CD4-positive, alpha-beta T cell treated with Interleukin-4 for 1 hour (primary cell): Measurements from ENCODE around the gene MTSS2.

Experiments used
- DNase-seq, 2 donors: peaks; one replicate each; pipeline ENCODE4 v3.0.0-alpha.2; 2020 to 2022

MTSS2 gene

DNA sequence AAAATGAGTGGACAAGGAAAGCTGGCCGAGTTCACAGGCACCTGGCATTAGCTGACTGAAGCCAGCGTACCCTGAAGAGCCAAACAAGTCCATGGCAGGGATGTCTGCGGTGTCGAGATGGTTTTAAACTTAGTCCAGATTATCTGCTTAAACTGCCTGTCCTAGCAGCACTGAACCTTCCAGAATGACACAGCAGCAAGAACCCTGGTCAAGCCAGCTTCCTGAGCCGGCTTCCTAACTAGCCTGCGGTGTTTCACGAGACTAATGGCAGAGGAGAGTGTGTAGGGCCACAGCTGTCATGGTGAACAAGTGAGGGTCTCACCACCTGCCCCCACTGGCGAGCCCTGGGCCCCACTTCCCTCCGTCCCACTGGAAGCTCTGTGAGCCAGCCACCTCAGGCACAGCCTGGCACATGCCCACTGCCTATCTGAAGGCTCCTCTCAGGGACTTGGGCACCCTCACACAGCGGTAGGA, 28.8 kb upstream of the MTSS2 start:
- no peak for DNase-seq

DNA sequence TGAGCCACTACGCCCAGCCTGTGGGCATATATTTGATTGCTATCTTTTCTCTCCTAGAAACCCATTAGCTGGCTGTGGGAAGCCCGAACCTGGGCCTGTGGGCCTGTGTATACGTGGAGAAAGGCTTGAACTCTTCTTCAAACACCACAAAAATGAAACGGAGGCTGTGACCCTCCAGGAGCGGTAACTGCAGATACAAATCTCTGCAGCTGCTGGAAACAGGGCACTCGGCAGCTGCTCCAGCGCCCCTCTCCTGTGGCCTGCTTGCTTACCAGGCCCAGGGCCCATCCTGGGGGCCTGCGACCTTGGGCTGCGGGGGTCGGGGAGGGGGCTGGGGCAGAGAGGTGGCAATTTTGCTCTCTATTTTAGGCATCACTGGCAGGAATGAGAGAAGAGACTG, 28.0 kb upstream of the MTSS2 start:
- no peak for DNase-seq

DNA sequence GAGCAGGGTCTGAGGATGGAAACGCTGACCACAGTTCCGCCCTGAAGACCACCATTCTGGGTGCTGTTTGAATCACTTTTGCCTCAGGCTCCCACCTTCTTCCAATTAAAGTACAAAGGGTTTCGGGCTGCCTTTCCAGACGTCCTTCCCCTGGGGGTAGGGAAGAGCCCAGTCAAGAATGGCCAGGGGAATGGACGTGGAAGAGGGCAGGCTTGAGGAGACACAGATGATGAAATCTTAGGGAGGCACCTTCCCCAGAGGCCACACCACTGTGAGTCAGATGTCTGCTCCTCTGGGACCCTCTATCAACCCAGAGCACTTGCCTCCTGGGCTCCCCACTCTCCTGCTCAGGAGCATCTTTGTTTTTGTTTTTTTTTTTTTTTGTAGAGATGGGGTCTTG, 27.5 kb upstream of the MTSS2 start:
- DNase-seq = no peak

DNA sequence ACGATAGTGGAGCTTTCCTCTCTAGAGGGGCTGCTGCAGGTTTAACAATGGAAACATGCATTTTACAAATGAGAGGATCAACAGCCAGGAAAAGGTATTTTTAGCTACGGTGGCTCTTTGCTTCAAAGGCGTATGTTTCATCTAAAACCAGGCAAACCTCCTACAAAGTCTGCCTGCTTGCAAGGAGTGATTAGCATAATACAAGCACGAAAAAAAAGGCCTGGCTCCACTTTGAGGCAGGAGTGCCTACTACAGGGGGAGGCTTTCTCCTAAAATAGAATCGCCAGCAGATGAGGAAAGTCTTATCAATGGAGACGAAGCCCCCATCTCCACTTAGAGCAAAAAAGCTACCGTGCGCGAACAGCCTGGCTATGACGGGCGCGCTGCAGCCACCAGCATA, 27.1 kb upstream of the MTSS2 start:
- DNase-seq = no peak

DNA sequence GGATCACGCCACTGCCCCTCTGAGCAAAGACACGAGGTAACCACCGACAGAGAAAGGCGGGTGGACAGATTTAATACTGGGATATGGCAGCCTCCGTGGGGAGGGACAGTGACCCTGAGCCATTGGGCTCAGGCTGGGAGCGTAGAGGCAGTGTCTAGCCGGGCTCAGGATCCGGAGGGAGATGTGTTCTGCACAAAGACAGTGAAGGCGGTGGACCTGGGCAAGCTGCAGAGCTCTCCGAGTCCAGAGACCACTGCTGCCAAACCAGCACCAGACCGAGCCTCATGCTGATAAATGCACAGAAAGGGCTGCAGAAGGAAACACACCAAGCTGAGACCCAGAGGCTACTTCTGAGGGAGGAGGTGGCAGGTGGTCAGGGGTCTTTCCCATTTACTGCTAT, 26.5 kb upstream of the MTSS2 start:
- no peak for DNase-seq

DNA sequence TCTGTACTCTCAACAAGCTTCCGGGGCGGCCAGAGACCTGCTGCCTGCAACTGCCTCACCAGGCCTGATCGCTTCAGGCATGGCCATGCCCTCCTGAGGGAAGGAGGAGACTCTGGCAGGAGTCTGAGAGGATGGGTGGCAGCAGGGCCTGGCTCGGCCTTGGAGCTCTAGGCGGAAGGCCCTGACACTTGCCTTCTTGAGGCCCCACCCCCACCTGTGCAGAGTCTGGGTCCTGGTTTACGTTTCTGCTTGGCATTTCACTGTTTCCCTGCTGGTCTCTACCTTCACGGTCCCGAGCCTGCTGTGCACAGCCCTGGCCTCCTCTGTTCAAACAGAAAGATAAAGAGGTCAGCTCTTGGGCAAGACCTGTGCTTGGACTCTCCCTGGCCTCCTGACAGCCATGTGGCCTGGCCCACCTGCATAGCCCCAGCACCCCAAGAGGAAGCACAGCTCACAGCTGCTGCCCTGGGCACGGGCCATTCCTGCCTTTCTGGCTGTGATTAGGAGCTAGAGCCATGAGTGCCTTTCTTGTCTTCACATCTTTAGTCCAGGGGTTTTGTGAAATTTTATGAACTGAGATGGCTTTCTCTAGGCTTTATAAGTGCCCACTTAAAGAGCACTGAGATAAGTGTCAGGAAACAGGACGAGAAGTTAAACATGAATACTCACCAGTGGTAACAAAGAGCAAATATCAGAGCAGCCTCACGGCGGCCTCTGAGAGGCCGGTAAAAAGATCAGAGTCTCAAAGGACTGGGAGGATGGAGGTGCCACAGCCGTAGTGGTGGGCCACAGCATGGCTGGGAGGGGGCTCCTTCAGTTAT, 25.6 kb upstream of the MTSS2 start:
- no peak for DNase-seq

DNA sequence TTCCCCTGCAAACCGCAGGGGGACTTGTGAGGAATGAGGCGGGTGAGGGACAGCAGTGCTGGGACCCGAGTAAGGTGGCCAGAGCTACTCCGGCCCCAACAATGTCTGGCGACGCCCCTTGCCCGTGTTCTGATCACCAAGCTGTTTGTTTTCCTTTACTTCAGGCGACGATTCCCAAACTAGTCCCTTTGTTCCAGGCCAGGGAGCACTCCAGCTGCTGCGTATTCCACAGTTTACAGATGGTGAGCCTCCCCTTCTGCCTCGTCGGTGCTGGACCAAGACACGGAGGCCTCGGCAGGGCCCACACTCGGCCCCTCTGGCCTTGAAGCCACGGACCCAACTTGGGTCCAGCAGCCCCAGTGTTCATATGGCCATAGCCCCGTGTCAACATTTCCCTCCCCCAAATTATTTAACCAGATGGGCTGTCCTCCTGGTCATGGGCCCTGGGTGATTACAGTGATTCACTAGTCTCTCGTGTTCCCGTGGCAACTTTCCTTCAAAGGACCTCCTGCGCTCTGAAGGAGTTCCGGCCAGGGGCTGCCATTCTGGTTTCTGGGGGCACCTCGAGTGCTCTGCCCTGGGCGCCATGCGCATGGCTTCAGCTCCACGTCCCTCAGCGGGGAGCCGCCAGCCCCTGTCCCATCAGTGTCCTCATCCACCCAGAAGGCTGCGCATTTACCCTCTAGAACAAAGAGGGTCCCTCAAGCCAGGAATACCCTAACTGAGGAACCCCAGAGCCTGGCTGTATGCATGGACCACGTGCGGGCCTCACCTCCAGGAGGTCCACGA, 24.8 kb upstream of the MTSS2 start:
- DNase-seq = no peak

DNA sequence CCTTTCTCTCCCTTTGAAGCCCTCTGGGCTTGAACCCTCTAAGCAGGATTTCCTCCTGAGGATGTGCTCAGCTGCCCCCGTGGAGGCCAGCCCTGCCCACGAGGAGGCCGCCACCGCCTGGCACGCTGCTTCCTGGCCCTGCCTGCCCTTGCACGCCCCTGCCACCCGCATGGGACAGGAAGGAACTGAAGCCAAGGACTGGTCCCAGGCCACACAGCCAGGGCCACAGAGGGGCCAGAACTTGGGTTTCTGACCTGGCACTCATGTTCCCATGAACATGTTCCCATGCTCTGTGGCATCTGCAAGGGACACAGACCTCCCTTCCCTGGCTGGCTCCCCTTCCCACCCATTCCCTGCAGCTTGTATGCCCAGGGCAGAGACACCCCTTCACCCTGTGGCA, 24.1 kb upstream of the MTSS2 start:
- no peak for DNase-seq

DNA sequence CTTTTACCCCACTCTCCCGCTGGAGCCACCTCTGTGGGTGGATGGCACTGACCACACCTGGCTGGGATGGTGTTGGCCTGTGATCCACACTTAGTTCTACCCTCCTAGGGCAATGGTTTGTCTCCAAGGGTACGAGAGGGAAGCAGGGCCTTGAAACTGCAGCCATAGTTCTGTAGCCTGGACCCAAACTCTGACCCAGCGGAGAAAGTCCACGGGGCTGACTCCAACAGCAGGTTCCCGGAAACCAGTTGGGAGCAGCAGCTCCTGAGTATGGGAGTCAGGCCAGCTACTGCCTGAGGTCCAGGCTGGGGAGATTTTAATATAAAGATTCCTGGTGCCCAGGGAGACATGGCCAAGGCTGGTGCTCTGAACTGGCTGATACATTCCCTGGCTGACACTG, 23.6 kb upstream of the MTSS2 start:
- DNase-seq = no peak

DNA sequence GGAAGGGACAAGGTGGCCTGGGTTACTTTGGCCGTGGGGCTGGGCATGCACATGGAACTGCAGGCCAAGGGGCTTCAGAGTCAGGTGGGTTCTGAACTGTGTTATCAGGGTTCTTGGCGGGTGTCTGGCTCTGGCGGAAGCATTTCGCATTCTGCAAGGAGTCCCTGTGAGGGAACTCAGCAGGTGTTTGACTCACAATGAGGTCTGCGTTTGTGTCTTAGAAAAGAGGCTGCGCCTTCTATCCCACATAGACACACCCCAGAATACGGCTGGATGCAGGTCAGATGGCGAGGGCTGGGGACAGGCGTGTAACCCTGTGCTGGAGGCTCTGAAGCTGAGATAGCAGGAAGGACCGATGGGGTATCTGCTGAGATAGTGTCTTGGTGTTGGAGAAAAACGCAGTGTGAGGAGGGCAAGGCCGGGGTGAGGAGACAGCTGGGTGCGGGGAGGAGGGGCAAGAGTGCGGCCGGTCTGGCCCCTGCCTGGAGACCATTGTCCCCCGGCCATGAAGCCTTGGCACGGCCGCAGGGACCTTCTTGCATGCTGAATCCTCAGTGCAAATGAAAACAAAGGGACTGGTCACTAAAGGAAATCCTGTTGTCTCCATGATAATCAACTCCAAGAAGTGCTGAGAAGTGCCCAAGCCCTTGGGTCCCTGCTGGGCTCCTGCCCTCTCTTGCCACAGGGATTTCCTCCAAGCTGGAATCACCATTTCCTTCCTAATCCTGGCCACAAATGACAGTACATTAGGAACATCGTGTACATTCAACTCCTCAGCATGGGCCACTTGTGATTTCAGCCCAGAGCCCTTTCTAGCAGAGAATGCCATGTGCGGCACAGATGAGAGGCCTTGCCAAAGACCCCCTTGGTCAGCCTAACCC, 22.8 kb upstream of the MTSS2 start:
- no peak for DNase-seq

DNA sequence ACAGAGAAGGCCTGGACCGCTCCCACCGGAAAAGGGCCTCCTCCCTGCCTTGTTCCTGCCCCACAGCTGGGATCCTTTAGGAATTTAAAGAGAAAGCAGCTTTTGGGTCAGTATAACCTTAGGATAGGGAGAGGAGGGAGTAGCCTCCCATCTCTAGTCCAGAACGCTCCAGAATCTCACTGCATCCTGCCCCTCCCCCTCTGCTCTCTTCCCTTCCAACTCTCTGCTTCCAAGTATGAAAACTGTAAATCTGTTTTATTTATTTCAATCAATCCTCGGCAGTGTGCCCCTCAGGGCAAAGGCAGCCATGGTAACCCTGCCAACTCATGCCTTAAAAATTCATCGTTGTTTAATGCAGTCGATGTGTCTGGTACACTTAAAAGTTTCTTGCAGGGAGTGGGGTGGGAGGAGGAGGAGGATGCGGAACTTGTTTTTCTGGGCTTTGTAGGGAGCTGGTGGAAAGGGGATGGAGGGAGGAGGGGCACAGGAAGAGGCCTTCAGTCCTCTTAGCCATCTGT, 21.2 kb upstream of the MTSS2 start:
- DNase-seq = no peak

DNA sequence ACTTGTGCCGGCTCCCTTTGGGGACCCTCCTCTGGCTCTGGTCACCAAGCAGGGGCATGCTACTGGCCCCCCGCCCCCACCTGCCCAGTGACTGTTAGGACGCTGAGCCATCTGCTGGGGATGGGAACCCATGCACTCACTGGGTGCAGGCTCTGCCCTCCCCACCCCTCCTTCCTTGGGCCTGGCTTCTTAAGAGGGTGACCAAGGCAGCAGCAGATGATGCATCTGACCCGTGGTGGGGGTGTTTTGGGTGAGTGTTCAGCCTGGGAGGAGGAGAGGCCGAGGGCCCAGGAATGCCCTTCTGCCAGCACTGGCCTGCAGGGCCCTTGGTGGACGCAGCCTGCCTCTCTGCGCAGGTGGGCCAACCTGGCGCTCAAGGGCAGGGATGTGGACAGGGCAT, 19.2 kb upstream of the MTSS2 start:
- DNase-seq = no peak

DNA sequence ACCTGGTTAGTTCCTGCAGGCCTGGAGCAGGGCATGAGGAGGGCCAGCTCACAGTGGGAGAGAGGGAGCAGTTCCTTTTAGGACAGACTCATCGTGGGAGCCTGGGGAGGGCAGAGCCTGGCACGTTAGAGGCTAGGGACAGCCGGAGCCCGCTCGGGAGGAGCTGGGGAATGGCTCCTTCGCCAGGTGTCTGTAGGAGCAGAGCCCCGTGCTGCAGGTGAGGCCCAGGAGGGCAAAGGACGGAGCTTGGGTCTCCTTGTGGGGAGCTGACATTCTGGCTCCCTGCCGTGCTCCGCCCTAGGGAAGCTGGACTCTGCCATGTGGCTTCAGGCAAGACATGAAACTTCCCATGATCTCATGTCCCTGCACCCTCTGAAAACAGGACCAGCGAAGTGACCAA, 18.7 kb upstream of the MTSS2 start:
- DNase-seq = no peak

DNA sequence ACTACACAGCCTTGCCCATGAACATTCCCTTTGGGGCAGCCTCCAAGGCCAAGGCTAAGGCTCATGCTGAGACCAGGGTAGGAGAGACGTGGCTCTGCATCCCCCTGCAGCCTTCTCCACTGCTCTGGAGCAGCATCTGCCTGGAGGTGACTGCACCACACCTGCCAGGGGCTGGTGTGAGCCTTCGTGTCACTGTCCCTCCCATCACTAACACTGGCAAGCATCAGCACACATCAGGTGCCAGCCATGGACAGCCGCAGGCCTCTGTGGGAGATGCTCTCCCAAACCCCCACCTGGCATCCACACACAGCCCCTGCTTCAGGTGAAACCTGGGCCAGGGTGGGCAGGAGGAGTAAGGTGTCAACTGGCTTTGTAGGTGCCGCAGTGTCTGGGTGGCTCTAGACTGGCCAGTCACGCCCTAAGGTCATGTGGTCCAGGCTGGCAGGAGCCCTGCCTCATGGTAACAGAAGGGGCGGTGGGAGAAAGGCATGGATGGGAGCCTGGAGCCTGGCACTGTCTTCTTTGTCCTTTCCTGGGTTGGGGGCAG, 18.1 kb upstream of the MTSS2 start:
- no peak for DNase-seq

DNA sequence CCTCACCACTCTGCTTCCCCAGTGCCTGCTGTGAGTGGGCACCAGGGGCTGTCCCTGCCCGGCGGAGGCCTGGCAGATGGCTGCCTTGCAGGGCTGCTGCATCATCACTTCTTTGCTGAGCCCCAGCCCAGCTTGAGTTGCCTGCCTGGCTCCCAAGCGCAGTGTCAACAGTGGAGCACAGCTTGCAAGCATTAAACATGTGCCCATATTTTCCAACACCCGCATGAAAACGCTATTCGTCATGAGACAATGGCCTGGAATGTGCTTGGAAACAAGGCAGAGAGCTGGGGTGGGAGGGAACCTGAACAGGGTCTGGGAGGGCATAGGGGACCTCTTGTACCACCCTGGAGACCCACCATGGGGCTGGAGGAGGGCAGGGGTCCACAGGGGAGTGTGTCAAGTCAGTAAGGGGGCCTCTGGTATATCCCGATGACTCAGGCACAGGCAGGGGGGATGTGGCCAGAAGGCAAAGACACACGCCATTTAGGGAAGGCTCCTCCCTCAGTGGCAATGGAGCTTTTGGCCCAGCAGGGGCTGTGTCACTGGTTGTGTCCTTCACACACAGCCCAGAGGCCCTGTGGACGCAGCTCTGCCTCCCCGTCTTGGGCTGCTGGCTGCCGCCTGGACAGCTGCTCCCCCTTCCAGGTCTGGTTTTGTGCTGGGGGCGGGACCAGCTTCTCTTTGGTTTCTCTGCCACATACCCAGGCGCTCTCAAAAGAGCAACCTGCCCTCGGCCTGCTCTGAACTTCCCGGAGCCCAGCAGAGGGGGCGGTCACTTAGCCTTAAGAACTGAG, 17.4 kb upstream of the MTSS2 start:
- no peak for DNase-seq

DNA sequence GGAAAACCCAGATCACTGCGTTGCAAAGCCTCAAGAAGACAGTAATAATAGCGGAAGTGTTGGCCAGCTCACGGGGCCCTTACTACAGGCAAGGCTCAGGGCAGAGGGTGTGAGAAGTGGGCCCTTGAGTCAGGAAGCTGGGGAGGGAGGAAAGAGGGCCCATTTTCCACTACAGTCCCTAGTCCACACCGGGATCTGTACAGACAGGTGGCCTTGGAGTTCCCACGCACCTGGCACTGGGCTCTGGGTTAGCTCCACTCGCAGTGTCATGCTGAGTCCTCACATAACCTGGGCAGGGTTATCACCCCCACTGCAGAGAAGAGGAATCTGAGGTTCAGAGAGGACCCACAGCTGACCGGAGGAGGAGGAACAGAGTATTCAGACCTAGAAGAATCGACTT, 16.8 kb upstream of the MTSS2 start:
- DNase-seq = no peak

DNA sequence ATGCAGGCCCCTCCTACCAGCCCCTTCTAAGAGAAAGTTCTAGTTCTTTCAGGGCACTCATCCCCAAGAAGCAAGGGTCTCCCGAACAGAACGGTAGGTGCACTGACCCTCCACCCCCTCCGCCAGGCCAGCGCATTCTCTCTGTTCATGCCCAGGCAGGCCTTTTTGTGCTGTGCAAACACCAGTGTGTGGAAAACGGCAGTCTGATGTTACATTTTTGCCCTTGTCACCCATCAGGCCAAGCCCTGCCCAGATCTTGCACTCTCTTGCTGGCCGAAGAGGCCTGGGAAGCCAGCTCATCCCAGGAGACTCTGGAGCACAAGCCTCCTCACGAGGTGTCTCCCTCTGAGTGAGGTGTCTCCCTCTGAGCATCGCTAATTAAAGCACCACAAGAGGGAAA, 16.1 kb upstream of the MTSS2 start:
- DNase-seq = no peak

DNA sequence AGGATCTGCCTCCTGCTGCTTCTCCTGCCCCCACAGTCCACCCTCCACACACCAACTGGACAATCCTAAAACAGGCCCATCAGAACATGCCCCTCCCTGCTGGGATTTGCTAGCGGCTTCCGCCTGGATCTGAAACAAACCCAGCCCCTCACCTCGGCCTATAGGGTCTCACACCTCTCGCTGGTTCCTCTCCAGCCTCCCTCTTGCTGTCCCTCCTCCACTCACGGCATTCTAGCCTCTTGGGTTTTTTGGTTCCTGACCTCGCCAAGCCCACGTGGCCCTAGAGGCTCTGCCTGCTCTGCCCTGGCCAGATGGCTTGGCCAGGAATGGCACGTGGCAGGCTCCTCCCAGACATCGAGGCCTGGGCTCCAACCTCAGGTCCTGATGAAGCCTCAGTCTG, 15.7 kb upstream of the MTSS2 start:
- DNase-seq = no peak

DNA sequence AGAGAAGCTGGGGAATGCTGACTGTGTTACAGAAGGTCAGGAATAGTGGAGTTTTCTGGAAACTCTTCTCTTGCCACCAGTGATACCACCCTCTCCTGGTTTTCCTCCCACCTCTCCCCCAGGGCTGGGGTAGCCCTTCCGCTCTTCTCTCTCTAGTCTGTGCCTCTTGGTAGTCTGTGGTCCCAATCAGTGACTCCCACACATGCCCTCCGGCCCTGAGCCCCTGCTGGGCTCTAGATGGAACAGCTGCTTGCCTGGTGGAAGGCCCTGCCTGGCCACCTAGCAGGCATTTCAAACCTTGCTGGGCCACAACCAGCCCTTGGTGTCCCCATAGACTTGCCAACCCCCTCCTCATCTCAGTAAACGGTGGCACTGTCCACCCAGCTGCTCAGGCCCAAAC, 15.2 kb upstream of the MTSS2 start:
- no peak for DNase-seq

DNA sequence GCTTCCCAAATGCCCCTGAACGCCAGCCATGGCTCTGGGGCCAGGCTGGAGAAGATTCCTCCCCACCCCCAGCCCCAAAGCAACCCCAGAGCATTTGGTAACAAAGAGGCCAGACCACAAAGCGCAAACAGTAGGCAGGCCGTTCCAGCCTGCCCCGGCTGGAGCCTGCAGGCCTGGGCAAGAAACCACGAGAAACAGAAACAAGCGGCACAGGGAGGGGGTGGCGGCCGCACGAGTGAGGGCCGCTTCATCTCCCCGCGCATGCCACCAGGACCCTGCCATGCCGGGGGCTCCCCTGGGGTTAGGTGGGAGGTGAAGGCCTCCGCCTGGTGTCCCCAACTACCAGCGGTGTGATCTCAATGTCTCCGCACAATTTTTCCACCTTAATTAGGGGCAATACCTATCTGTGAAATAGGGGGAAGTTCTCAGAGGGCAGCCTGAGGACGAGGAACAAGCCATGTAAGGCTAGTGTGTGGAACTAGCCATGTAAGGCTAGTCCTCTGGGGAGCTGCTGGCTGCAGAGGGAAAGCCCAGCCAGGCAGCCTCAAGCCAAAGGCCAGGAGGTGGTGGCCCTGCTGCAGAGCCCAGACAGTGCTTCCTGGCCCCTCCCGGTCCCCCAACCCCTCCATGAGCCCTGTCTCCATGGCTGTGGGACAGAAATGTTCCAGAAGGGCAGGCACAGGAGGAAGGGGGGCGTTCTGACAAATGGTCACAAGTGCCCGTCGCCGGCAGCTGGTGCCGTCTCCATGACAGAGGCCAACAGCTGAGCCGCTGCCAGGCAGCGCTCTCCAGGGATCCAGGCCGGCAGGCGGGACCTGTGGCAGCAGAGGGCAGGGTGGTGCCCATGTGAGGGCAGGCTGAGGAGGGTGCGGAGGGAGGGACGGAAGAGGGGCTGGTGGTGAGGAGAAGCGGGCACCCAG, 14.5 kb upstream of the MTSS2 start:
- no peak for DNase-seq

DNA sequence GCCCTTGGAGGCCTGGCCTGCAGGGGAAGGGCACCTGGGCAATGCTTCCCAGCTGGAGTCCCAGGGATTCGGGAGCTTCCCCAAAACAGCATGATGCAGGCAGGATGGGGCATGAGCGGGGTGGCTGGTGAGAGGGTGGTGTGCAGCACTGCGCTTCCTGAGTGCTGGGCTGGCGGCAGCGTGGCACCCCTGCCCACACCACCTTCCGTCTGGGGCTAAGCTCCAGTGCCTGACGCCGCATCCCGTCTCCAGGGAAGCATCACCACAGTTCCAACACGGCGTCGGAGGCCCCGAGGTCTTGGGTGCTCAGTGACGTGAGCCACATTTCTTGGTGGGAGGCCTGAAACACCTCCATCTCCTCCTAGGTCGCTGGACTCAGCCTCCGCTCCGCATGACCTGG, 13.8 kb upstream of the MTSS2 start:
- DNase-seq = no peak
